ENCODE results near the gene LYPD1. TPM values are rescaled to one million over a fixed set of nuclear protein-coding genes. Genes with fewer than 3 reads are reported as not detected.

LYPD1 gene
- total and polyA plus RNA-seq, 10 of the 15 experiments (the other 5 are each of a cell fraction or from before 2014, with no cell fraction given) = not detected

- no peak overlapping the region for H3K4me3 ChIP-seq
- RAD21 ChIA-PET (ENCODE audit: unreplicated experiment) = interaction anchor here (1.2 kb wide), 1 partner anchor 10 kb away, joined by 3 read pairs; no protein-coding TSS in a partner anchor
- no peak overlapping the region for H3K27ac ChIP-seq (ENCODE audit: control insufficient read depth, insufficient read depth)
- no peaks in the 10 kb centered on the region for H3K9me3 ChIP-seq (replicated peaks; ENCODE audit: control insufficient read depth, insufficient read depth, low read length)
- no TSS peak for BruUV-seq (replicated peaks)
- H3K79me2 ChIP-seq (ENCODE audit: control insufficient read depth, insufficient read depth, low read length) = no peaks in the 10 kb centered on the region
- H3K9ac ChIP-seq (ENCODE audit: control insufficient read depth, insufficient read depth, low read length) = no peak overlapping the region
- peaks cover 5 to 6% of the 10 kb centered on the region in 2 experiments for H3K27me3 ChIP-seq (replicated peaks in 1 of 2; ENCODE audit: control insufficient read depth in 2 of 2, insufficient read depth in 2 of 2, low read length in 1 of 2)
- no peak; the same call in 2 of the 3 replicates for ATAC-seq
- SMC1A ChIA-PET (ENCODE audit: uncharacterized antibody, unreplicated experiment) = interaction anchor here (1.5 kb wide), 1 partner anchor 25 kb away, joined by 4 read pairs; no protein-coding TSS in a partner anchor
- intact Hi-C loops (cut with micrococcal nuclease; ENCODE audit: unreplicated experiment) = no loop called here
- in situ Hi-C loops (cut with MboI) = no loop called here
- 31% methylated on average over 51 of the region's 80 CpGs for WGBS (ENCODE audit: insufficient coverage, insufficient replicate concordance, low lambda C conversion rate, missing lambda C conversion rate)
- no peaks in the 10 kb centered on the region for H3K36me3 ChIP-seq (ENCODE audit: control insufficient read depth in 2 of 2, insufficient read depth in 2 of 2, low read length in 1 of 2)
- POLR2A ChIA-PET = no interaction called here
- H3K4me2 ChIP-seq (ENCODE audit: control insufficient read depth, insufficient read depth) = no peak overlapping the region
- H4K20me1 ChIP-seq (ENCODE audit: control insufficient read depth, insufficient read depth) = no peaks in the 10 kb centered on the region
- TF ChIP-seq E2F8 (IDR thresholded peaks at IDR 0.05; ENCODE audit: low read depth, partially characterized antibody) = no peak
- no peaks in the 10 kb centered on the region for H3K4me1 ChIP-seq (ENCODE audit: control insufficient read depth, insufficient read depth, low read length)
- no peak for FAIRE-seq
- no peak for DNase-seq (ENCODE audit: low read depth, low spot score)
- CTCF ChIA-PET = no interaction called here
- no peak overlapping the region for H2AFZ ChIP-seq (ENCODE audit: control insufficient read depth, low read depth, low read length)
Observed at GRCh38 chr2:132668987-132669907, 758 bp downstream of the LYPD1 start.
